Dendritic cell treated with granulocyte-macrophage colony-stimulating factor and Interleukin-4, amounts not matched to agents 40 ng/mL and 50 ng/mL, for 4 days (primary cell): Measurements from ENCODE around the gene ITPK1.

Source experiments
- H3K27ac Mint-ChIP-seq: one replicate; pipeline ENCODE4 v1.8.0; 2022; ENCODE audit warnings: mild to moderate bottlenecking, mixed read lengths
- H3K27me3 Mint-ChIP-seq: one replicate; pipeline ENCODE4 v1.8.0; 2022; ENCODE audit warnings: mild to moderate bottlenecking, mixed read lengths
- H3K36me3 Mint-ChIP-seq: one replicate; pipeline ENCODE4 v1.8.0; 2022; ENCODE audit warnings: low read depth, mixed read lengths
- H3K4me1 Mint-ChIP-seq: one replicate; pipeline ENCODE4 v1.8.0; 2022; ENCODE audit warnings: low read depth, mixed read lengths
- H3K4me3 Mint-ChIP-seq: one replicate; pipeline ENCODE4 v1.8.0; 2022; ENCODE audit warnings: mild to moderate bottlenecking, moderate library complexity, mixed read lengths
- H3K9me3 Mint-ChIP-seq: one replicate; pipeline ENCODE4 v1.8.0; 2022; ENCODE audit warnings: mixed read lengths
- intact Hi-C: fragments of 100-400 bp; cut with micrococcal nuclease; formaldehyde crosslinking; loops from one replicate; pipeline ENCODE4 v1.15.0; 2022

Gene ITPK1

GRCh38 chr14:92954933-92955332 lies 160.8 kb downstream of the ITPK1 start:
- Mint-ChIP-seq H3K9me3 (no peaks in the 10 kb centered on the region), H3K27me3 (no peaks in the 10 kb centered on the region), H3K36me3 (peaks cover 97% of the 10 kb centered on the region), H3K27ac (no peak overlapping the region), H3K4me3 (no peak overlapping the region), H3K4me1 (peaks cover 29% of the 10 kb centered on the region)
- intact Hi-C loops: loop anchor here (5.0 kb wide), 1 partner anchor 222 kb away; no protein-coding TSS in a partner anchor

DNA sequence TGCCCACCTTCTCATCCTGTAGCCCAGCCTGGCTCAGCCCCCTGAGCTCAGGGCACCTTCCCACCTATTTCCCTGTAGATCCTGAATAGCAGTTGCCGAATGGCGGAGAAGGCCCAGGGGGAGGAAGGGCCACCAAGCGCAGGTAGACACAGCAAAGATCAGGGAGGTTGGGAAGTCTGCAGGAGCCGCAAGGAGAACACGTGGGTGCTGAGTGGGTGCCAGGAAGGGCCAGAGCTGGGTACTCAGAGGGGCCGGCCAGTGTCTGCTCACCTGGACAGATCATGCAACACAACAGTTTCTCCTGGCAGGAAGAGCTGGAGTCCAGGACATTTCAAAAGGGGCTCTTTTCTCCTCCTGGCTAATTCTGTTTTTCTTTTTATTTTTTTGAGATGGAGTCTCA lies 162.2 kb downstream of the ITPK1 start:
- no peak overlapping the region for H3K4me3 Mint-ChIP-seq
- intact Hi-C loops: loop anchor here (2.0 to 5.0 kb wide), 2 partner anchors 161 to 224 kb away; partner anchors contain the start of gene ITPK1
- H3K4me1 Mint-ChIP-seq: peaks cover 29% of the 10 kb centered on the region
- H3K36me3 Mint-ChIP-seq: peaks cover 97% of the 10 kb centered on the region
- peak overlapping the region; percentile 83 for H3K27ac Mint-ChIP-seq
- H3K9me3 Mint-ChIP-seq: no peaks in the 10 kb centered on the region
- H3K27me3 Mint-ChIP-seq: no peaks in the 10 kb centered on the region

- H3K27me3 Mint-ChIP-seq: no peaks in the 10 kb centered on the region
- intact Hi-C loops: loop anchor here (1.0 to 5.0 kb wide), 3 partner anchors 162 to 225 kb away; partner anchors contain the start of gene ITPK1
- H3K36me3 Mint-ChIP-seq: peaks cover 97% of the 10 kb centered on the region
- peaks cover 29% of the 10 kb centered on the region for H3K4me1 Mint-ChIP-seq
- H3K27ac Mint-ChIP-seq: peak overlapping the region; percentile 83
- H3K4me3 Mint-ChIP-seq: no peak overlapping the region
- H3K9me3 Mint-ChIP-seq: no peaks in the 10 kb centered on the region
Measured at GRCh38 chr14:92952481-92953298, 163.0 kb downstream of the ITPK1 start.

DNA sequence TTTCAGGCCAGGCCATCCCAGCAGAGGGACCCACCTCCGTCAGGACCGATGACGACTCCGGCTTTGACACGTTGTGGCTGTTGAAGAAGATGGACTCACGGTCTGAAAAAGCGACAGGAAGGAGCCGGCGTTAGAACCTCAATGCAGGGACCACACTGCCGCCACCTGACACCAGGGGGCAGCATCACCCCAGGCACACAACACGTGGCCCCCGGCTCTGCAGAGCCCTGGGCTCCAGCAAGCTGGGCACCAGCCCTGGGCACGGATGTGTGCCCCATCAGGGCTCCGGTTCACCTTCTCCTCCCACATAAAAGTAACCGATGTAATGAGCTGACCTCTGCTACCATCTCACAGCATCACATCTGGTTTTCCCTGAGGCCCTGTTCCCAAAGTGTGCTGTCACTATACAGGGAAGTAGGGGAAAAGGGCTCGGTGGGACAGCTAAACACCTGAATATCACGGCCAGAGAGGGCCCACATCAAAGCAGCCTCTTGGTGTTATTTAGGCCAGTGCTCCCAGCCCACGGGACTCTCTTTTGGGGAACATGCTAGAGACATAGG lies 163.7 kb downstream of the ITPK1 start:
- Mint-ChIP-seq H3K9me3 (no peaks in the 10 kb centered on the region), H3K27ac (peak overlapping the region; percentile 83), H3K4me3 (peak overlapping the region; percentile 27), H3K27me3 (no peaks in the 10 kb centered on the region), H3K36me3 (peaks cover 97% of the 10 kb centered on the region), H3K4me1 (peaks cover 29% of the 10 kb centered on the region)
- intact Hi-C loops: loop anchor here (1.0 to 5.0 kb wide), 3 partner anchors 163 to 225 kb away; partner anchors contain the start of gene ITPK1

DNA sequence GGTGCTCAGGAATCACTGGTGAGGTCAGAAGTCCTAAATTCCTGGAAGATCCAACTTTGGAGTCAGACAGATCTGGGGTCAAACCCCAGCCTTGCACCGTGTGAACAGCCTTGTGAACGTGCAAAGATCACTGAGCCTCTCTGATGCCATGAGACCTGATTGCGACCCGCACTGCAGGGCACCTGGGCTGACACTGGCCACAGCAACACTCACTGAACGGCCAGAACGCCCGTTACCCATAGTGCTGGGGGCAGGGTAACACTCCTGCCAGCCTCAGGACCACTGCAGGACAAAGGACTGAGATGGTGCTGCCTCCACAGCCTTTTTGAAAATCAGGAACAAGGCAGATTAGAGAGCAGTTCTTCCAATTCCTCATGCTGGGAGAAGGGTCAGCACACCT lies 164.5 kb downstream of the ITPK1 start:
- Mint-ChIP-seq H3K9me3 (no peaks in the 10 kb centered on the region), H3K27ac (peak overlapping the region; percentile 83), H3K4me3 (no peak overlapping the region), H3K27me3 (no peaks in the 10 kb centered on the region), H3K36me3 (peaks cover 97% of the 10 kb centered on the region), H3K4me1 (peaks cover 27% of the 10 kb centered on the region)
- intact Hi-C loops: loop anchor here (5.0 kb wide), 1 partner anchor 226 kb away; no protein-coding TSS in a partner anchor

DNA sequence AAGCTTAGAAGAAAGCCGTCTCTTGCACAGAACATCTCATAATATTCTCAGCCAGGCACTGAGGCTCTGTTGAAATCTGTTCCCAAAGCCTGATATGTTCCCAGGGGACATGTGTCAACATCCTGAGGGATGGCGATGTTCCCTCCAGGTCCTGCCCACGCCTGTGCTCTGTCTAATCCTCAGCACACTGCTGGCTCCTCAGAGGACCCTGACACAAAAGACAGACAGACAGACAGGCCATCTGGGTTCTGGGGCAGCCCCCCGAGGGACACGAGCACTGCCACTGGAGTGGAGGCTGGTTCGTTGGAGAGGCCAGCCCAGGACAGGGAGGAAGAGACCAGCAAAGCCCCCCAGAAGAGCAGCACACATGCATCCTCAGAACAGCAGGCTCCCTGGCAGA lies 165.0 kb downstream of the ITPK1 start:
- Mint-ChIP-seq H3K27ac (peak overlapping the region; percentile 83), H3K36me3 (peaks cover 97% of the 10 kb centered on the region), H3K4me1 (peaks cover 25% of the 10 kb centered on the region), H3K9me3 (no peaks in the 10 kb centered on the region), H3K4me3 (no peak overlapping the region), H3K27me3 (no peaks in the 10 kb centered on the region)
- intact Hi-C loops: loop anchor here (5.0 kb wide), 1 partner anchor 227 kb away; no protein-coding TSS in a partner anchor

- no peaks in the 10 kb centered on the region for H3K9me3 Mint-ChIP-seq
- no peaks in the 10 kb centered on the region for H3K27me3 Mint-ChIP-seq
- intact Hi-C loops: loop anchor here (5.0 kb wide), 1 partner anchor 227 kb away; no protein-coding TSS in a partner anchor
- peaks cover 97% of the 10 kb centered on the region for H3K36me3 Mint-ChIP-seq
- peaks cover 25% of the 10 kb centered on the region for H3K4me1 Mint-ChIP-seq
- H3K4me3 Mint-ChIP-seq: no peak overlapping the region
- no peak overlapping the region for H3K27ac Mint-ChIP-seq
Measured at GRCh38 chr14:92950193-92950540, 165.6 kb downstream of the ITPK1 start.

DNA sequence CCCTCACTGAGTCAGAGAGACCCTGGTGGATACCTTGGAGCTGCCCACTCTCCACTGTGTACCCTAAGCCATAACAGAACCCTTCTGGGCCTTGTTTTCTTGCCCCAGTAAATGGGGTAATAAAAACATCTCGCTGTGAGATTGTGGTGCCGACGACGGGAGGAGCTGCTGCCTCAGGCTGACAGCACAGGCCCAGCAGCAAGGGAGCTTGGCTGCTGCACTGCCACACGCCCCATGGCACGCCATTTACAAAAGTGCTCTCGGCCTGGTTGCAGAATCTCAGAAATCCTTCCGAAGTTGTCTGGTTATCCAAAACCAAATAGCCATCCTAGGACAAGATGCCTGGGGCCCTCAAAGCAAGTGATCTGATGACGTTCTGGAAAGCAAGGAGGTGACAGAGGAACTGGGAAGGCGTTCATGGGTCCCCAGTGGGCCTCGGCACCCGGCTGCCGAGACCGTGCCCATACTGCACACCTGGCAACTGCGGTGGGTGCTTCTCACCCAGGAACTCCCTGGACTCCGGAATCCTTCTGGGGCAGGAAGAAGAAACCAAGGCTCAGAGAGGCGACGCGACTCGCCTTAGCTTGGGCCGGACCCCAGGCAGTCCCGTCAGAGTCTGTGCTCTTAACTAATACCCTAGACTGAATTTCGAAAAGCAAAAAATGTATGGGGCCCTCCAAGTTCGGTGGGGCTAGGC lies 166.1 kb downstream of the ITPK1 start:
- intact Hi-C loops: loop anchor here (5.0 kb wide), 1 partner anchor 228 kb away; no protein-coding TSS in a partner anchor
- no peaks in the 10 kb centered on the region for H3K9me3 Mint-ChIP-seq
- H3K27ac Mint-ChIP-seq: no peak overlapping the region
- peaks cover 25% of the 10 kb centered on the region for H3K4me1 Mint-ChIP-seq
- H3K27me3 Mint-ChIP-seq: no peaks in the 10 kb centered on the region
- no peak overlapping the region for H3K4me3 Mint-ChIP-seq
- H3K36me3 Mint-ChIP-seq: peaks cover 97% of the 10 kb centered on the region

GRCh38 chr14:92948647-92949046 lies 167.1 kb downstream of the ITPK1 start:
- peak overlapping the region; percentile 20 for H3K27ac Mint-ChIP-seq
- peaks cover 21% of the 10 kb centered on the region for H3K4me1 Mint-ChIP-seq
- intact Hi-C loops: no loop called here
- no peak overlapping the region for H3K4me3 Mint-ChIP-seq
- H3K9me3 Mint-ChIP-seq: no peaks in the 10 kb centered on the region
- H3K36me3 Mint-ChIP-seq: peaks cover 99% of the 10 kb centered on the region
- H3K27me3 Mint-ChIP-seq: no peaks in the 10 kb centered on the region

- Mint-ChIP-seq H3K27ac (peak overlapping the region; percentile 24), H3K4me3 (no peak overlapping the region), H3K27me3 (no peaks in the 10 kb centered on the region), H3K9me3 (no peaks in the 10 kb centered on the region), H3K4me1 (peaks cover 5% of the 10 kb centered on the region), H3K36me3 (peaks cover 100% of the 10 kb centered on the region)
- intact Hi-C loops: no loop called here
Measured at GRCh38 chr14:92946847-92947545, 168.7 kb downstream of the ITPK1 start.

GRCh38 chr14:92945959-92946846 lies 169.5 kb downstream of the ITPK1 start:
- no peaks in the 10 kb centered on the region for H3K27me3 Mint-ChIP-seq
- no peaks in the 10 kb centered on the region for H3K4me1 Mint-ChIP-seq
- H3K9me3 Mint-ChIP-seq: no peaks in the 10 kb centered on the region
- intact Hi-C loops: no loop called here
- peaks cover 100% of the 10 kb centered on the region for H3K36me3 Mint-ChIP-seq
- H3K4me3 Mint-ChIP-seq: no peak overlapping the region
- peak overlapping the region; percentile 24 for H3K27ac Mint-ChIP-seq

GRCh38 chr14:92945544-92945943 lies 170.2 kb downstream of the ITPK1 start:
- Mint-ChIP-seq H3K9me3 (no peaks in the 10 kb centered on the region), H3K27ac (no peak overlapping the region), H3K27me3 (no peaks in the 10 kb centered on the region), H3K4me1 (no peaks in the 10 kb centered on the region), H3K4me3 (no peak overlapping the region), H3K36me3 (peaks cover 100% of the 10 kb centered on the region)
- intact Hi-C loops: no loop called here

DNA sequence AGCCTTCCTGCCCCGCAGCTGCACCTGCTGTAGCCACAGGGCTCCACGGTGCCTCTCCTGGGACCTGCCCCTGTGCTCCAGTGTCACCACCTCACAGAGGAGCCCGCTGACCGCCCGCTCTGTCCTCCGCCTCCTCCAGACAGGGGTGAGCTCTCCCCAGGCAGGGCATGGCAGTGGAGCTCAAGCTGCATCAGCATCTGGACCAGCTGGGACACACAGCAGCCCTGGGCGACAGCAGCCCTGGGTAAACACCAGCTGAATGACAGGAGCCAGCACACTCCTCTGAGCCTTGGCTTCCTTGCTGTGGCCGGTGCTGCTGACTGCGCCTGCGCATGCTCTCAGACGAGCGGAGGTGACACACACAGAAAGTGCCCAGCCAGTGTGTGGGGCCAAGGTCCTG lies 170.7 kb downstream of the ITPK1 start:
- no peak overlapping the region for H3K27ac Mint-ChIP-seq
- no peaks in the 10 kb centered on the region for H3K4me1 Mint-ChIP-seq
- no peaks in the 10 kb centered on the region for H3K9me3 Mint-ChIP-seq
- no peak overlapping the region for H3K4me3 Mint-ChIP-seq
- intact Hi-C loops: no loop called here
- no peaks in the 10 kb centered on the region for H3K27me3 Mint-ChIP-seq
- H3K36me3 Mint-ChIP-seq: peaks cover 100% of the 10 kb centered on the region
